Fibroblast of the aortic adventitia (primary cell): ENCODE measurements around the gene CACNB1. TPM values are rescaled to one million over a fixed set of nuclear protein-coding genes. Genes with fewer than 3 reads are reported as not detected.

Experiments
- DNase-seq: peaks from one replicate; pipeline ENCODE4 v3.0.0-alpha.2; 2010; ENCODE audit warnings: low read depth
- H3K4me3 ChIP-seq: 2 replicates; pipeline ENCODE4 v1.5.1; 2011; ENCODE audit warnings: low read depth, mild to moderate bottlenecking, control low read depth, low read length, moderate library complexity
- total RNA-seq: library from RNA; depleted of rRNA; stranded (reverse); fragments of >200 nt; gene quantifications from 2 replicates; pipeline ENCODE4 v1.2.3, GENCODE V29; 2012; ENCODE audit warnings: low replicate concordance
- TF ChIP-seq, protein P1 (sequence below): IDR thresholded peaks from 2 replicates; pipeline ENCODE4 v1.5.1; 2011; ENCODE audit warnings: mild to moderate bottlenecking, low read length, control low read depth, inconsistent platforms; ENCODE audit not compliant: insufficient read depth

The CACNB1 gene
- total RNA-seq, 1 donor = 7.0 TPM

GRCh38 chr17:39165178-39165840 lies 32.2 kb downstream of the CACNB1 start:
- H3K4me3 ChIP-seq = peak overlapping the region; percentile 53
- TF ChIP-seq, protein P1, sequence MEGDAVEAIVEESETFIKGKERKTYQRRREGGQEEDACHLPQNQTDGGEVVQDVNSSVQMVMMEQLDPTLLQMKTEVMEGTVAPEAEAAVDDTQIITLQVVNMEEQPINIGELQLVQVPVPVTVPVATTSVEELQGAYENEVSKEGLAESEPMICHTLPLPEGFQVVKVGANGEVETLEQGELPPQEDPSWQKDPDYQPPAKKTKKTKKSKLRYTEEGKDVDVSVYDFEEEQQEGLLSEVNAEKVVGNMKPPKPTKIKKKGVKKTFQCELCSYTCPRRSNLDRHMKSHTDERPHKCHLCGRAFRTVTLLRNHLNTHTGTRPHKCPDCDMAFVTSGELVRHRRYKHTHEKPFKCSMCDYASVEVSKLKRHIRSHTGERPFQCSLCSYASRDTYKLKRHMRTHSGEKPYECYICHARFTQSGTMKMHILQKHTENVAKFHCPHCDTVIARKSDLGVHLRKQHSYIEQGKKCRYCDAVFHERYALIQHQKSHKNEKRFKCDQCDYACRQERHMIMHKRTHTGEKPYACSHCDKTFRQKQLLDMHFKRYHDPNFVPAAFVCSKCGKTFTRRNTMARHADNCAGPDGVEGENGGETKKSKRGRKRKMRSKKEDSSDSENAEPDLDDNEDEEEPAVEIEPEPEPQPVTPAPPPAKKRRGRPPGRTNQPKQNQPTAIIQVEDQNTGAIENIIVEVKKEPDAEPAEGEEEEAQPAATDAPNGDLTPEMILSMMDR = no peak
- no peak for DNase-seq

GRCh38 chr17:39164675-39165143 lies 32.8 kb downstream of the CACNB1 start:
- TF ChIP-seq, protein P1 = peak; percentile 91
- peak; percentile 90 for DNase-seq
- peak overlapping the region; percentile 53 for H3K4me3 ChIP-seq

DNA sequence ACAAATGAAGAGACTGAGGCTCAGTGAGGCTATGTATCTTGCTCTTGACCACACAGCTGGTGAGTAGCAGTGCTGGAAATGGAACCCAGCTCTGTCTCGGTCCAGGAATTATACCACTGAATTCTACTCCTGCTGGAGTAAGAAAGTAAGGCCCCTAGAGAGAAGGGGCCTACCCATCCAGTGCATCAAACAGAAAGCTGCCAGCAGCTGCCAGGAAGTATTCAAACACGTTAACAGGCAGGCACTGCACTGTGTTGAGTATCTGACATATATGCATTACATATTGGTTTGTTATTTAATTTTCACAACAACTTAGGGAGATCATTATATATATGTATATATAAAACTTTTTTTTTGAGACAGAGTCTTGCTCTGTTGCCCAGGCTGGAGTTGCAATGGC lies 35.5 kb downstream of the CACNB1 start:
- no peak overlapping the region for H3K4me3 ChIP-seq
- TF ChIP-seq, protein P1 = no peak
- no peak for DNase-seq

GRCh38 chr17:39158623-39159022 lies 38.8 kb downstream of the CACNB1 start:
- TF ChIP-seq, protein P1 = no peak
- no peak overlapping the region for H3K4me3 ChIP-seq
- DNase-seq = no peak

DNA sequence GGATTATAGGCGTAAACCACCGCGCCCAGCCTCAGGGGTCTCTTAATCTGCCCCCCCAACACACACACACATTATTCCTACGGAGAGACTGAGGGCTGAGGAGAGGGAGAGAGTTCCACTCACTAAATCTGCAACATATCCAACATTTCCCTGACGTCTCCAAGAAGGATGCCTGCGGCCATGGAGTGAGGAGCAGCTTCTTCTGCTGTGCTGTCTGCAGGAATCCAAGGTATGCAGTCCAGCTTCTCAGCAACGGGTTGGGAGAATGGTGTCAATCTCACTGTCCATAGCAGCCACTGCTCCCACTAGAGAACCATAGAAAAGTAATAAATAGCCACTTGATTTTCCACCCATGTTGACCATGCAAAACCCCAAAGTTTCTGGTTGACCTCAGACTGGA lies 41.0 kb downstream of the CACNB1 start:
- TF ChIP-seq, protein P1 = no peak
- DNase-seq = no peak
- no peak overlapping the region for H3K4me3 ChIP-seq

DNA sequence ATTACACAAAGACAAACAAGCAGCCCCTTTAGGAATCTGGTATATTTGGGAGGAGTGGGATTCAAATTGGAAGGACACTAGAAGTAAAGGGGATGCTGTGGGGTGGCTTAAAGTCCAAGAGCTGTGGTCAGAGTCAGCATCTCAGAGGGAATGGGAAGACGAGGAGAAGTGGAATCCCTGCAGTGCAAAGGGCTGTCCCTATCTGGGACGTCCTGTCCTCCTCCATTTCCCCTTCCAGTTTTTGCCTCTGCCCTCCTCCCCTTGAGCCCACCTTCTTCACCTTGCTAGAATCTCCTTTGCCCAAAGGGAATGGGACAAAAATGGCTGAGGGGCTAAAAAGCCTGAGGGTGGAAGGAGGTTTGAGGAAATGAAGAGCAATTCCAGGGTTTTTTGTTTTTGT lies 41.8 kb downstream of the CACNB1 start:
- TF ChIP-seq, protein P1 = no peak
- DNase-seq = no peak
- H3K4me3 ChIP-seq = no peak overlapping the region
